CD14-positive monocyte (primary cell): ENCODE data around the gene ZNF207. TPM values are rescaled to one million over a fixed set of nuclear protein-coding genes. Genes with fewer than 3 reads are reported as not detected.
A peak's percentile ranks its signal among the peaks of the same experiment; 100 is the strongest.

Source experiments
- DNase-seq, 3 donors: peaks; one replicate each; pipeline ENCODE4 v3.0.0-alpha.2; 2011 to 2022
- H2AFZ ChIP-seq: 2 replicates; pipeline ENCODE4 v1.6.0; 2012; ENCODE audit warnings: mild to moderate bottlenecking, low read depth, low read length, inconsistent platforms; ENCODE audit not compliant: insufficient read depth, poor library complexity, severe bottlenecking
- H3K27ac ChIP-seq, 2 donors: 1 replicate in 1 of 2; 2 replicates in 1 of 2; pipeline ENCODE4 v1.5.1; 2012 to 2013; ENCODE audit warnings: low read length in 2 of 2, control low read depth in 1 of 2, inconsistent platforms in 1 of 2, low read depth in 1 of 2, mild to moderate bottlenecking in 1 of 2
- H3K27me3 ChIP-seq, 2 donors: one replicate each; pipeline versions ENCODE4 v1.6.0 to v1.6.1; 2011 to 2013; ENCODE audit warnings: low read length in 2 of 2; ENCODE audit not compliant: control insufficient read depth in 2 of 2, insufficient read depth in 2 of 2
- H3K36me3 ChIP-seq, 2 donors: replicated peaks in 1 of 2; 1 replicate in 1 of 2; 2 replicates in 1 of 2; pipeline versions ENCODE4 v1.5.1 to v1.6.1; 2012 to 2013; ENCODE audit warnings: low read length in 2 of 2, control low read depth in 1 of 2, inconsistent platforms in 1 of 2, mild to moderate bottlenecking in 1 of 2; ENCODE audit not compliant: insufficient read depth in 2 of 2, control insufficient read depth in 1 of 2
- H3K4me1 ChIP-seq, 2 donors: 1 replicate in 1 of 2; 2 replicates in 1 of 2; pipeline versions ENCODE4 v1.5.1 to v1.6.1; 2012 to 2013; ENCODE audit warnings: low read length in 2 of 2, control low read depth in 1 of 2, inconsistent platforms in 1 of 2, mild to moderate bottlenecking in 1 of 2, moderate library complexity in 1 of 2; ENCODE audit not compliant: insufficient read depth in 2 of 2, control insufficient read depth in 1 of 2
- H3K4me2 ChIP-seq: replicated peaks from 2 replicates; pipeline ENCODE3; 2012; ENCODE audit warnings: low read length, moderate library complexity, mild to moderate bottlenecking; ENCODE audit not compliant: poor library complexity, severe bottlenecking; ENCODE audit errors: extremely low read depth
- H3K4me3 ChIP-seq, 3 experiments: fragments of 200-600 bp in 1 of 3; sonication (generic) in 1 of 3; replicated peaks in 1 of 3; 1 replicate in 2 of 3; 2 replicates in 1 of 3; pipeline ENCODE4 v1.5.1; 2011 to 2013; ENCODE audit warnings: low read length in 3 of 3, mild to moderate bottlenecking in 3 of 3, control low read depth in 2 of 3, low read depth in 2 of 3, inconsistent platforms in 1 of 3, moderate library complexity in 1 of 3
- H3K79me2 ChIP-seq: 2 replicates; pipeline ENCODE4 v1.6.0; 2012; ENCODE audit warnings: mild to moderate bottlenecking, control low read depth, inconsistent platforms, low read length, moderate library complexity; ENCODE audit not compliant: insufficient read depth
- H3K9ac ChIP-seq: 2 replicates; pipeline ENCODE4 v1.6.0; 2017; ENCODE audit warnings: low read length, mild to moderate bottlenecking; ENCODE audit not compliant: insufficient read depth, poor library complexity, severe bottlenecking
- H3K9me3 ChIP-seq, 2 donors: replicated peaks in 1 of 2; 1 replicate in 1 of 2; 2 replicates in 1 of 2; pipeline versions ENCODE4 v1.5.1 to v1.6.1; 2012 to 2013; ENCODE audit warnings: low read length in 2 of 2, control low read depth in 1 of 2; ENCODE audit not compliant: control insufficient read depth in 1 of 2, insufficient read depth in 1 of 2
- H4K20me1 ChIP-seq: 2 replicates; pipeline ENCODE4 v1.6.0; 2012; ENCODE audit warnings: mild to moderate bottlenecking, low read length, control low read depth, moderate library complexity; ENCODE audit not compliant: insufficient read depth
- H3K27ac Mint-ChIP-seq, 7 donors: one replicate each; pipeline ENCODE4 v1.8.0; 2020; ENCODE audit warnings: mild to moderate bottlenecking in 7 of 7, mixed read lengths in 7 of 7, moderate library complexity in 6 of 7, inconsistent platforms in 2 of 7
- H3K27me3 Mint-ChIP-seq, 3 donors: one replicate each; pipeline ENCODE4 v1.8.0; 2021 to 2022; ENCODE audit warnings: low read depth in 3 of 3, mild to moderate bottlenecking in 3 of 3, mixed read lengths in 3 of 3, moderate library complexity in 3 of 3, inconsistent platforms in 1 of 3
- H3K36me3 Mint-ChIP-seq, 2 donors: one replicate each; pipeline ENCODE4 v1.8.0; 2020; ENCODE audit warnings: mixed read lengths in 2 of 2, inconsistent platforms in 1 of 2, mild to moderate bottlenecking in 1 of 2
- H3K4me1 Mint-ChIP-seq: one replicate; pipeline ENCODE4 v1.8.0; 2020; ENCODE audit warnings: mild to moderate bottlenecking, mixed read lengths
- H3K4me3 Mint-ChIP-seq, 2 donors: one replicate each; pipeline ENCODE4 v1.8.0; 2020; ENCODE audit warnings: mild to moderate bottlenecking in 2 of 2, mixed read lengths in 2 of 2, moderate library complexity in 1 of 2
- H3K9me3 Mint-ChIP-seq, 7 donors: one replicate each; pipeline ENCODE4 v1.8.0; 2020 to 2022; ENCODE audit warnings: mixed read lengths in 7 of 7, mild to moderate bottlenecking in 6 of 7, moderate library complexity in 6 of 7, inconsistent platforms in 2 of 7
- CTCF ChIP-seq: fragments of 200-600 bp; IDR thresholded peaks from one replicate; pipeline ENCODE4 v1.8.0; 2022; ENCODE audit warnings: antibody characterized with exemption, mild to moderate bottlenecking
- WGBS: methylation state at CpG from one replicate; pipeline ENCODE4 v1.1.5; 2013; ENCODE audit warnings: missing lambda C conversion rate; ENCODE audit not compliant: insufficient coverage; 5-methylcytosine and 5-hydroxymethylcytosine counted together
- intact Hi-C, 2 donors: fragments of 100-400 bp; cut with micrococcal nuclease; formaldehyde crosslinking; loops; one replicate each; pipeline versions ENCODE4 v1.15.0 to v1.15.1; 2023
- polyA plus RNA-seq, 3 donors: library from polyadenylated mRNA; depleted of rRNA in 1 of 3; unstranded in 2 of 3; stranded (reverse) in 1 of 3; fragments of 300-500 nt in 2 of 3; fragments of >200 nt in 1 of 3; fragmentation: Illumina TruSeq in 2 of 3; gene quantifications; 1 replicate in 2 of 3; 2 replicates in 1 of 3; pipeline ENCODE4 v1.2.3, GENCODE V29; 2012 to 2021

The ZNF207 gene
- polyA plus RNA-seq, 3 donors: 129 to 147 (median 138) TPM

DNA sequence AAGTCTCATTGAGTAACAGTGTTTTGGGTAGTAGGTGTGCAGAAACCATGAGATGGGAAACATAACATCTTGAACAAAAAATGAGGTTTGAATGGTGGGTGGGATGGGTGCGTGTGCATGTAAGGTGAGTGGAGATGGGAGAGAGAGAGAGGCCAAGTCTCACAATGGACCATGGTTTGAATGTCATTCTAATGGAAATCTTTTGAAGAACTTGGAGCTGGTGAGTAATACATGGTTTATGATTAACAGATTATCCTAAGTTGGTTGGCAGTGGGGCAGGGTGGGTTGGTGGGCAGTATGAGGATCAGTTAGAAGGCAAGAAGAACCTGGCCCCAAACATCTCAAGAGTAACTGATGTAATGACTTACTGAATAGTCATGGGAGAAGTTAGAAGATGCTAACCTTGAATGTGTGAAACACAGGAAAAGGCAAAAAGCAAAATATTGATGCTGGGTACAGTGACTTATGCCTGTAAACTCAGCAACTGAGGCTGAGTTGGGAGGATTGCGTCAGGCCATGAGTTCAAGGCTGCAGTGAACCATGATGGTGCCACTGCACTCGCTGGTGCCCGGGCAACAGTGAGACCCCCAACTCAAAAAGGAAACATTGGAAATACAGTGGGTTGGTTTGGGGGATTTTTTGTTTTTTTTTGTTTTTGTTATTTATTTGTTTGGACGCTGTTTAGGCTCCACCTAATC is 32.7 kb downstream of the ZNF207 start:
- WGBS: 100% methylated on average over 5 of the region's 5 CpGs
- Histone ChIP-seq H2AFZ (no peak overlapping the region), H3K9me3 (no peaks in the 10 kb centered on the region), H3K4me2 (no peak overlapping the region), H4K20me1 (peaks cover 88% of the 10 kb centered on the region), H3K79me2 (peaks cover 8% of the 10 kb centered on the region), H3K9ac (no peak overlapping the region), H3K27me3 (no peaks in the 10 kb centered on the region), H3K27ac (no peak overlapping the region), H3K4me1 (no peaks in the 10 kb centered on the region), H3K4me3 (no peak overlapping the region), H3K36me3 (peaks cover 50 to 65% of the 10 kb centered on the region in 2 donors)
- Mint-ChIP-seq H3K4me3 (no peak overlapping the region), H3K36me3 (peaks cover 49 to 58% of the 10 kb centered on the region in 2 donors), H3K27me3 (peaks cover 0 to 1% (median 0%) of the 10 kb centered on the region in 3 donors), H3K4me1 (peaks cover 2% of the 10 kb centered on the region), H3K27ac (peak overlapping the region in 3 of 7 donors; percentile 2 to 53 (median 48)), H3K9me3 (no peaks in the 10 kb centered on the region)
- intact Hi-C loops: no loop called here
- no peak for DNase-seq
- no peak for TF ChIP-seq CTCF

GRCh38 chr17:32383926-32384434 is 34.0 kb downstream of the ZNF207 start:
- H4K20me1 ChIP-seq: peaks cover 86% of the 10 kb centered on the region
- peaks cover 37 to 65% of the 10 kb centered on the region in 2 donors for H3K36me3 ChIP-seq
- no peak overlapping the region for H3K4me3 ChIP-seq
- no peak overlapping the region for H3K4me3 Mint-ChIP-seq
- H3K4me1 Mint-ChIP-seq: peaks cover 9% of the 10 kb centered on the region
- H3K4me2 ChIP-seq: no peak overlapping the region
- intact Hi-C loops: no loop called here
- DNase-seq: no peak
- H3K9me3 ChIP-seq: no peaks in the 10 kb centered on the region
- H3K27me3 ChIP-seq: no peaks in the 10 kb centered on the region
- no peaks in the 10 kb centered on the region for H3K4me1 ChIP-seq
- no peaks in the 10 kb centered on the region for H3K79me2 ChIP-seq
- no CpG with 5 or more reads among the region's 1 CpG for WGBS
- no peaks in the 10 kb centered on the region for H3K9me3 Mint-ChIP-seq
- no peak overlapping the region for H3K27ac Mint-ChIP-seq
- no peak for TF ChIP-seq CTCF
- H2AFZ ChIP-seq: no peak overlapping the region
- H3K9ac ChIP-seq: no peak overlapping the region
- H3K27ac ChIP-seq: peak overlapping the region in 1 of 2 donors; percentile 12
- peaks cover 0 to 1% (median 0%) of the 10 kb centered on the region in 3 donors for H3K27me3 Mint-ChIP-seq
- peaks cover 39 to 51% of the 10 kb centered on the region in 2 donors for H3K36me3 Mint-ChIP-seq
